K562 (cell line): Measurements from ENCODE around the gene ZDHHC22. TPM values are rescaled to one million over a fixed set of nuclear protein-coding genes. Genes with fewer than 3 reads are reported as not detected.

ENCODE experiments used
- BCLAF1 ChIP-seq, 2 experiments: fragments of 450-650 bp in 1 of 2; IDR thresholded peaks; 2 replicates each; pipeline ENCODE4 v1.6.1; 2011 to 2017; ENCODE audit warnings: low read depth in 2 of 2, antibody characterized with exemption in 1 of 2, borderline replicate concordance in 1 of 2, low read length in 1 of 2, mild to moderate bottlenecking in 1 of 2, mixed read lengths in 1 of 2; ENCODE audit not compliant: control insufficient read depth in 1 of 2
- BHLHE40 ChIP-seq: IDR thresholded peaks from 2 replicates; pipeline ENCODE4 v1.6.1; 2011; ENCODE audit warnings: low read length, improper control_type of control experiment
- CBX3 ChIP-seq, 2 experiments: IDR thresholded peaks; 1 replicate in 1 of 2; 2 replicates in 1 of 2; pipeline ENCODE4 v1.6.1; 2012; ENCODE audit warnings: inconsistent platforms in 2 of 2, low read length in 2 of 2, borderline replicate concordance in 1 of 2, control low read depth in 1 of 2
- CHD2 ChIP-seq: IDR thresholded peaks from 2 replicates; pipeline ENCODE4 v1.6.1; 2011; ENCODE audit warnings: low read depth, low read length
- HDGF ChIP-seq: fragments of 450-650 bp; IDR thresholded peaks from 2 replicates; pipeline ENCODE4 v1.6.1; 2016
- HMGN3 ChIP-seq: IDR thresholded peaks from 2 replicates; pipeline ENCODE4 v1.6.1; 2011; ENCODE audit warnings: borderline replicate concordance, low read depth, mild to moderate bottlenecking, mixed read lengths, low read length; ENCODE audit not compliant: insufficient read length; ENCODE audit errors: extremely low read depth
- MAZ ChIP-seq, 2 experiments: fragments of 450-650 bp in 1 of 2; sonication (generic) in 1 of 2; formaldehyde crosslinking; IDR thresholded peaks in 1 of 2; conservative IDR thresholded peaks in 1 of 2; 2 replicates each; pipeline versions ENCODE4 v1.4.0 to v1.5.0; 2020; ENCODE audit warnings: mild to moderate bottlenecking in 1 of 2, missing genetic modification reagents in 1 of 2
- NFE2 ChIP-seq: IDR thresholded peaks from 2 replicates; pipeline ENCODE4 v1.6.1; 2014; ENCODE audit warnings: antibody characterized with exemption, low read depth
- NFRKB ChIP-seq: fragments of 450-650 bp; IDR thresholded peaks from 2 replicates; pipeline ENCODE4 v1.6.1; 2016; ENCODE audit warnings: low read depth
- NKRF ChIP-seq: fragments of 450-650 bp; IDR thresholded peaks from 2 replicates; pipeline ENCODE4 v1.6.1; 2016; ENCODE audit warnings: borderline replicate concordance
- POLR2G ChIP-seq: fragments of 200-400 bp; formaldehyde crosslinking; IDR thresholded peaks from 2 replicates; pipeline ENCODE4 v1.6.1; 2017; ENCODE audit warnings: low read depth, mild to moderate bottlenecking, antibody characterized with exemption, low read length, moderate library complexity
- RBBP5 ChIP-seq: fragments of 200-600 bp; sonication (generic); IDR thresholded peaks from 2 replicates; pipeline ENCODE4 v1.6.1; 2012; ENCODE audit warnings: borderline replicate concordance, mild to moderate bottlenecking, low read length, control low read depth, inconsistent platforms; ENCODE audit not compliant: insufficient read depth, poor library complexity, severe bottlenecking
- RBFOX2 ChIP-seq: fragments of 200-400 bp; formaldehyde crosslinking; IDR thresholded peaks from 2 replicates; pipeline ENCODE4 v1.6.1; 2017; ENCODE audit warnings: low read depth, mild to moderate bottlenecking, low read length, moderate library complexity
- TAF7 ChIP-seq: fragments of 450-650 bp; IDR thresholded peaks from 2 replicates; pipeline ENCODE4 v1.6.1; 2016; ENCODE audit warnings: missing genetic modification characterization, missing compliant biosample characterization
- ZNF347 ChIP-seq: fragments of 450-650 bp; formaldehyde crosslinking; IDR thresholded peaks from 2 replicates; pipeline ENCODE4 v1.4.0; 2020; ENCODE audit warnings: low read depth, mild to moderate bottlenecking, moderate library complexity
- ZNF655 ChIP-seq: fragments of 250-450 bp; sonication (Bioruptor Pico); IDR thresholded peaks from 2 replicates; pipeline ENCODE4 v1.5.0; 2021
- polyA plus RNA-seq, 8 experiments: library from polyadenylated mRNA; depleted of rRNA in 4 of 8; stranded (reverse) in 5 of 8; unstranded in 3 of 8; fragments of >200 nt; fragmentation: Nextera tagmentation in 2 of 8; fragmentation: Illumina TruSeq in 1 of 8; extraction: Ambion mirVana in 2 of 8; extraction: Trizol in 1 of 8; gene quantifications; 2 replicates each; pipeline versions ENCODE4 v1.2.1 to v1.2.3, GENCODE V29; 2011 to 2014; ENCODE audit warnings: inconsistent platforms in 1 of 8, missing spikeins in 1 of 8
- total RNA-seq, 7 experiments: library from RNA; depleted of rRNA in 6 of 7; stranded (reverse); fragments of >200 nt in 6 of 7; fragmentation: Illumina TruSeq in 2 of 7; extraction: Trizol in 2 of 7; gene quantifications; 2 replicates each; pipeline versions ENCODE4 v1.2.1 to v1.2.3, GENCODE V29; 2011 to 2021; ENCODE audit warnings: low replicate concordance in 1 of 7
- TF ChIP-seq, protein P1 (sequence below): fragments of 450-650 bp; IDR thresholded peaks from one replicate; pipeline ENCODE4 v1.6.1; 2018; ENCODE audit warnings: mild to moderate bottlenecking, moderate library complexity; ENCODE audit not compliant: partially characterized antibody

The ZDHHC22 gene
- total and polyA plus RNA-seq, 9 of the 15 experiments (the other 6 are each of a cell fraction or from before 2014, with no cell fraction given), result not detected

DNA sequence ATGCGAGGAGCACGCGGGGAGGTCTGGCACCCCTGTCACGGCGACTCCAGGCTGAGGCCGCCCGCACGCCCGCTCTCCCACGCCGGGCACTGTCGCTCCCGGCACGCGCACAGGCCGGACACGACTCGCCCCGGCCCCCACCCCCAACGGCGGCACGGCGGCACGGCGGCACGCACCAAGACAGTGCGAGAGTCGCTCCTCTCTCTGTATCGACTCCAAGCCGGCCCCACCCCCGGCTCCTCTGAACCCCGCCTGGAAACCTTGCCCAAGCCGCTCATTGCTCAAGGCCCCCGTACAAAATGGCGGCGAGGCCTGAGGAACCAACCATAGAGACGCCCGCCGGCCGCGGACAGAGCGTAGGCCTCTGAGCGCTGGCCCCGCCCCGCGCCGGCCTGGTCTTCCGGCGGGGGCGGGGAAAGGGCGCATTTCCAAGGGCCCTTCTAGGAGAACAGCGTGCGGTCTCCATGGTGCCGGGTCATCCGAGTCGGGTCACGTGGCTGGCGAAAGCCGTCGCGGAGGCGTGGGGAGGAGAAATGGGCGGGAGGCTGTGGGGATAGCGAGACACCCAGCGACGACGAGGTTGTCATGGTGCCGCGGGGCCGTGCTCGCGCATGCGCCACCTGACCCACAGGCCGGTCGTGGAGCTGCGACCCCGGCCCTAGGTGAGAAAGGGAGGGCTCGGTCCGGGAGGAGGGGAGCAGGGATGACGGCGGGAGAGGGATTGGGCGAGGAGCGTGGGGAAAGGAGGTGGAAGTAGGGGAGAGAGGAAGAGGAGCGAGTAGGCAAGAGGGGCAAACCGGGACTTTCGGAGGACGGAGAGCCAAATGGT is 43.7 kb downstream of the ZDHHC22 start, which contains the start of gene CIPC (continued):
- TF ChIP-seq HDGF, result peak; percentile 65; the same call in 1 of the 2 replicates
- no peak for TF ChIP-seq NFE2
- peak; percentile 89 to 98 for TF ChIP-seq MAZ (CRISPR knock-in tag; conservative IDR thresholded peaks at IDR 0.05 in 1 of 2, IDR thresholded peaks at IDR 0.05 in 1 of 2)
- TF ChIP-seq RBFOX2, result peak; percentile 91
- no peak for TF ChIP-seq ZNF347 (CRISPR knock-in tag)
- TF ChIP-seq BCLAF1 (IDR thresholded peaks at IDR 0.05; ENCODE audit: borderline replicate concordance in 1 of 2, control insufficient read depth in 1 of 2, low read depth in 2 of 2, low read length in 1 of 2), result no peak
- TF ChIP-seq HMGN3, result peak; percentile 80
- TF ChIP-seq NKRF, result peak; percentile 72; the same call in 1 of the 2 replicates
- no peak for TF ChIP-seq ZNF655 (CRISPR knock-in tag)
- peak; percentile 57; the same call in 1 of the 2 replicates for TF ChIP-seq TAF7 (tag)
- TF ChIP-seq POLR2G, result peak; percentile 92
- TF ChIP-seq, protein P1, sequence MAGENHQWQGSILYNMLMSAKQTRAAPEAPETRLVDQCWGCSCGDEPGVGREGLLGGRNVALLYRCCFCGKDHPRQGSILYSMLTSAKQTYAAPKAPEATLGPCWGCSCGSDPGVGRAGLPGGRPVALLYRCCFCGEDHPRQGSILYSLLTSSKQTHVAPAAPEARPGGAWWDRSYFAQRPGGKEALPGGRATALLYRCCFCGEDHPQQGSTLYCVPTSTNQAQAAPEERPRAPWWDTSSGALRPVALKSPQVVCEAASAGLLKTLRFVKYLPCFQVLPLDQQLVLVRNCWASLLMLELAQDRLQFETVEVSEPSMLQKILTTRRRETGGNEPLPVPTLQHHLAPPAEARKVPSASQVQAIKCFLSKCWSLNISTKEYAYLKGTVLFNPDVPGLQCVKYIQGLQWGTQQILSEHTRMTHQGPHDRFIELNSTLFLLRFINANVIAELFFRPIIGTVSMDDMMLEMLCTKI, result no peak
- no peak for TF ChIP-seq RBBP5
- TF ChIP-seq NFRKB, result no peak
- peak; percentile 73 for TF ChIP-seq BHLHE40
- TF ChIP-seq CHD2, result no peak
- no peak for TF ChIP-seq CBX3 (IDR thresholded peaks at IDR 0.05; ENCODE audit: borderline replicate concordance in 1 of 2, low read length in 2 of 2)
